ENCODE measurements around the gene SMPX. TPM values are rescaled to one million over a fixed set of nuclear protein-coding genes. Genes with fewer than 3 reads are reported as not detected.

Gene SMPX
- total RNA-seq, 1 donor from 2014 or later = not detected

DNA sequence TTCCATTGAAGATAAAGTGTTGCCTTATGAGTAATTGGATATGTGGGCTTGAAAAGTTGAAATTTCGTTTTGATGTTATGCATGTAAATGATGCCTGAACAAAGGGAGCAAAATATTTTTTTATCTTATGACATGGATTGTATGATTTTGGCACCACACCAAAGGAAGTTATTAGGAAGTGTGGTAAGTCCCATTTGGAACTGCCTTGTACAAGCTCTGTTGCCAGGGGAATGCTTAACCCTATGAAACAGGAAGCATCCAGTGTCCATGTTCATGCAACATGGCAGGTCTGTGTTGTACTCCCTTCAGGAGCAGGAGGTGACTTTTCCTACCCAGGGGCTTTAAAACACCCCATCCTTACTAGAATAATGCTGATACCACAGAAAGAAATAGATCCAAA is 13.2 kb downstream of the SMPX start:
- intact Hi-C loops (cut with micrococcal nuclease) = no loop called here

DNA sequence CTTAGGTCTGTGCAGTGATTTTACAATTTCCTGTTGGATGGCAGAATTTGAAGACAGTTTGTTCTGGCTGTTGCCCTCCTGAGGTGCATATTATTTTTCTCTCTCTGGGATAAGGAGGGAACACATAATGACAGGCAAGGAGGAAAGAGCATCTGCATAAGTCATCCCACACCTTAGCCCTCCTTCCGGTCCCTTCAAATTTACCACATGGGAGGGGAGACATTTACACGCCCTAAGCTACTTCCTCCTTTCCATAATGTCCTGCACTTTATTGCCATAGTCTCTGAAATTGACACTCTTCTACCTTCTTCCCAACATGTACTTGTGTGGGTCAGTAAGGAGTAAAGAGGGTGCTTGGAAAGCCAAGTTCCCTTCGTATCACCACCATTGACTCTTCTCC is 13.9 kb downstream of the SMPX start:
- intact Hi-C loops (cut with micrococcal nuclease) = no loop called here

DNA sequence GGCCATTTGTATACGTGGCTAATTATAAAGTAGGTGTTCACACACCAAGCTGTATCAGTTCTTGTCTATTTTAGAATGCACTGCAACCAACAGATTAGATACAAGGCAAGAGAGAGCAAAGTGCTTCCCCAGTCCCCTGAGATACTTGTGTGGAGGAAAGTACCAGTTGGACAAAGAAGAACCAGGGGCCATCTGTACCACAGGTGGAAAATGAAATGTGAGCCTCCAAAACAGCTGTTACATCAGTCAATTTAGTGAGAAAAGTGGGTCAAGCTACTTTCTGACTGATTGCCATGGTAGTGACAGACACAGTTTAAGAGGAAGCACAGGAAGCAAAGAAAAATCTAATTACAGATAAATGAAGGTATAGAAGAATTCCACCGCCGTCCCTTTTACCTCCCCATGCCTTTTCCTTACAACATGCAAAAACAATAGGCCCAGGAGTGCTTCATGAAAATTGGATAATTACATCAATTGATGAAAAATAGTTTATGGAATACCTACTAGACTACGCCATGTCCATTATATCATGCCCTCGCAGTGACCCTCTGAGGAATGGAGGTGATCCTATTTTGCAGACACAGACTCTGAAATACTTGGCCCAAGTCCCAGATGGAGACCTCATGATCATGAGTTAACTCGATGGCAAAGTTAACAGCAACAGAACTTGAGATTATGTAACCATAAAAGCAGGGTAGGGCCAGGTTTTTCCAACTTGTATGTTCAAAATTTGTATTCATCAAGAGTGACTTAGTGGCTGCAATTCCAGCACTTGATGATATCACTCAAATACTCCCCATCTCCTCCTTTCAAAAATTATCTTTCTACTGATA is 15.8 kb downstream of the SMPX start:
- intact Hi-C loops (cut with micrococcal nuclease) = no loop called here

DNA sequence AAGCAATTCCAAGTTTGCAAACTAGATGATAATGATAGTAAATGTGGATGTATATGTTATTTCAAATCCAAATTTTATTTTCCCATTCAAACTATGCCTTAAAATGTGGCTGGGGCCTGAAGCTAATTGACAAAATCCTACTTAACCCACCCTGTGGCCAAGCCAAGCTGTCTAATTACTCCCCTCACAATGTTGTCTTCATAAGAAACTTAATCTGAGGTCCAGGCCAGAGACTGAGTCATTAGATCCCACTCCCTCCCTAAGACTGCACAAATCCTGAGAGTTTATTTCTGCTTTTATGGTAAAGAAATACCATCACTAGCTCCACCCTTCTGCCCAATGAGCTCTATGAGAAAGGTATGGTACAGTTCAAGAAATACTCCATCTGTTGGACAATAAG is 16.6 kb downstream of the SMPX start:
- intact Hi-C loops (cut with micrococcal nuclease) = no loop called here

DNA sequence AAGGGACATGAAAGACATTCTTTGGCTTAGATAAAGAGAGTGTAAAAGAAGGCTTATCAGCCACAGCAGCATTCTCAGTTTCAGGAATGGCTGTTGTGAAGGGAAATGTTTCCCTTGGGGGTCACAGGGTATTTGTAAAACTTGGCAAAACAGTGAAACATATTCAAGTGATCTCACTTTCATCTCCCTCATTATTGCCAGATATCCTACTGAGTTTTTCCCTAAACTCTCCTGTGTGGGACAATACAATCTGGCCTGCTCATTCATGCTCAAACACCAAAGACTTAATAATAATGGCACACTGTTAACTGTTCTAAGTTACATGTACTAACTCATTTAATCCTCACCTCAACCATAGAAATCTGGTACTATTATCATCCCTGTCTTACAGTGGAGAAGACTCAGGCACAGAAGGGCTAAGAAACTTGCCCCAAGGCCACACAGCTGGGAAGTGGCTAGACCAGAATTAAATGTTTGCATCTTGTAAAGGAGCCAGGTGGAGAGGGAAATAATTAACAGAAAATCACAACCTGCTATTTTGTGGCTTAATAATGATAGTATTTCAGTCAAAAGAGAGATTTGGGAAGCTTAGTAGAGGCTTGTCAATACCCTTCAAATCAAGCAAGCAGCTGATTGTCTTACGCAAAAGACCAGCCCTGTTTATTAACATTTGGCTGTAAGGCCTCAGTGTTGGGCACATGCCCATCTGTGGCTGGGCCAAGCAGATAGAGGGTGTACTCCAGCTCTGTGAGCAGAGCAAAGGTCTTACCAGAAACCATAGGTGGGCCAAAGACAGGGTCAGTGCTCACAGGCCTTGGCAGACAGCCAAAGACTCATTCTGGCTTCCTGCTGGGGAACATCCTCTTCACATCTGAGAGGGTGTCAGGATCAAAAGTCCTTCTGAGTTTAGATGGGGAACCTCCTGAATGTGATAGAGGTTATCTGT is 17.3 kb downstream of the SMPX start:
- intact Hi-C loops (cut with micrococcal nuclease) = no loop called here

DNA sequence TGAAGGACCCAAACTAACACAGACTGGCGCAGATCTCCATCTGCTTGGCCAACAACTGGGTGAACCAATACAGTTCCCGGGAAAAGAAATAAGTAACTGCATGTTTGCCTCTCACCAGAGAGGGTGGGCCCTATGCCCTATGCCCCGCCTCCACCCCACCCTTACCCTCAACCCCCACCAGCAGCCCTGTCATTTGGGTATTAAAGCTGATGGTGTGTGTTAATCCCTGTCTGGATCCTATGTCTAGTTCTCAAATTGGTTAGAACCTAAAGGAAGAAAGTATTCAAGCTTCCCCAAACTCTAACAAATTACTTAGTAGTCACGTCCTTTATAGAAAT is 19.0 kb downstream of the SMPX start:
- intact Hi-C loops (cut with micrococcal nuclease) = no loop called here

DNA sequence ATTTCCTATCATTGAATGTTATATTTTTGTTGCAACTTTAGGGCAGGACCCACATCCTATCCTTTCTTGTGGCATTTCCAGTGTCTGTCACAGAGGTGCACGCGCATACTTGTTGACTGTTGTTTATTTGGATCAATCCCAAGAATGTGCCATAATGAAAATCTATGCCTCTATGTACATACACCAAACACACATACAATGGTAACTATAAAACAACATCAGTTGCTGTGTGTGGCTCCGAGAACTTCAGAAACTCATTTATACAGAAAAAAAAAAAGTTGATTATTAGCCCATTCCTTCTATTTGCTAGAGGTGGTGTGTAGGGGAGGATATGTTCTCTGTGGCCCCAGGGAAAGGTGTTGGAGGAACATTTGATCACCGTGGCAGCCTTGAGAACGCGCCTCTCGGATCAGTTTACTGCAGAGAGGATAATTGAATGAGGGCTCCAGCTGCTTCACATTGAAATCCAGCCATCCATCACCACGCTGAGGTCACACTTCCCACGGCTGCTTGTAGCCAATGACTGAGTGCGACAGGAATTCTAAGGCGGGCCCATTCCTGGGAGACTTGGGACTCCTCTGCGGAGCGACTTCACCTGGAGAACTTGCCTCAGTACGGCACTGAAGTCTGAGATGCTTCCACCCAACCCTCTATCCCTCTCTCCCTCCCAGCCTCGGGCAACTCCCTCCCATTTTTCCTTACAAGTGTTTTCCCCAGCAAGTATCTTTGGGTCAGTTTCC is 19.5 kb downstream of the SMPX start:
- intact Hi-C loops (cut with micrococcal nuclease) = no loop called here

DNA sequence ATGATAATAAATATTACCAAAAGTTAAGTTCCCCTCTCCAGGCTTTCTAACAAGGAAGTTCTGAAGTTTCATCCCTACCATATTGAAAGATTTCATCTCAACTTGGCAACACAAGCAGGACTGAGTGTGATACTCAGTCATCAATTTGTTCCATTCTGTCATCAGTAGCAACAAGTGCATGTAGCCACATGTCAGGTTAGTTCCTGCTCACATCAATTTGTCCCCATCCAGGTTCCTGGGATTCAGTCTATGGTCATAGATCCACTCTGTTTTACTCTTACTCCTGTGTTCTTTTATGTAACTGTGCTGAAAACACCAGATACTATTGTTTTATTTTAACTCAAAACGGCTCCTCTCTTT is 22.2 kb downstream of the SMPX start:
- intact Hi-C loops (cut with micrococcal nuclease) = no loop called here

DNA sequence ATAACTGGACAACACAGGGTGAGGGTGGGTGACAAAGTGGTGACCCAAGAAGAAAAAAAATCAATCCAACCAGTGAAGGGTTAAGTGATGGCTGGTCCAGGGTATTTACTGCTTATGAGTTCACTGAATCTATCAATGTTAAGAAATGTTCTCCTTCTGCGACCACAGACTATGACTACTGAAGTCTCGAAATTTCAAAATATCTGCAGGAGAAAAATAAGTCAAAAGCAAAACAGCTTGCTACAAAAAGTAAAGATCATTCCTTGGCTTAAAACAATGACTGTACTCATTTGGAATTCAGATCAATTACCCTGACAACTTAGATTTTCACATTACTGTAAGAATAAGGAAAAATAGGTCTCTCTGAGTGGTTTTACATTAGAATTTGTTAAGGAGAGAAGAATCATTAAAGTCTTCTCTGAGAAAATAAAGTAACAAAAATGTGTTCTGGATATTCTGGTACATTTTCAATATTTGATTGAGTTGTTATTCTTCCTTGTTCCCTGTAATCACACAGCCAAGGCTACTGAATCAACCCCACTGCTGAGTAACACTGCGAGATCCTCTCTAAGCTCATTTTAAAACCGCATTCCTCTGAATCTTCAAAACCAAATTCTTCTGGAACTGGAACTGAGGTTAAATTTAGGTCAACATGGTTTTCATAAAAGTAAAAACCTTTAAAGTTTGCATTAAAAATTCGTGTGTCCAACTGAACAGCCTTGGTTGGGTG is 22.7 kb downstream of the SMPX start:
- intact Hi-C loops (cut with micrococcal nuclease) = no loop called here

DNA sequence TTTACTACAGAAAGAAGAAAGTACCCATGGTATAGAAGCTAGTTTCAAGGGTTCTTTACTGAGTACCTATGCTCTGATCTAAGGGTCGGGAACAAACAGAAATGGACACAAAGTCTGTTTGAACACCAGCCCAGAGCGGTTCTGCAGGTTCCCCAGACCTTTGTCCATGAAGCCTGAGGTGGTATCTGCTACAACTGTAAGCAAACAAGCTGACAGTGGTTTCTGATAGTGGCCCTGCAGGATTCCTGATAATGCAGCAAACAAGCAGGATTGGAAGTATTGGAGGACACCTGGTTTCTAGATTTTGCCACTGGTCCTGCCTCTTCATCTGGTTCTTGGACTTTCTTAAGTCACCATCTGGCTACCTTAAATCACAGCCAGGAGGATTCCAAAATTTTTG is 23.7 kb downstream of the SMPX start:
- intact Hi-C loops (cut with micrococcal nuclease) = no loop called here

DNA sequence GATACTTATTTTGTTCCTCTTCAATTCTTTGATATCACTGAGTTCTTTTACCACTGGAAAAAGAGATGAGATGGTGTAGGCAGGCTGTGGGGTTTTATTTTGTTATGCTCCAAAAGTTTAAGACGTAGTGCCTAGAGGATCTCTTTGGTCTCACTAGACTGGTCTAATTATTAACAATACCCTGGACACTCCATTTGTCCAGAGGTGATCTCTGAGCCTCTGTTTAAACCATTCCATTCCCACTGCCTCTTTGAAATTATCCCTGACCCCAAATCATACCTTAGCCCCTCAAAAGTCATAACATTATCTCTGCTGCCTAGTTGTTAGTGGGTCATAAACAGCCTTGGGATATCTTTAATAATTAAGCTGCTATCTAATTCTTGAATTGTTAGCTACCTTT is 24.2 kb downstream of the SMPX start:
- intact Hi-C loops (cut with micrococcal nuclease) = no loop called here

DNA sequence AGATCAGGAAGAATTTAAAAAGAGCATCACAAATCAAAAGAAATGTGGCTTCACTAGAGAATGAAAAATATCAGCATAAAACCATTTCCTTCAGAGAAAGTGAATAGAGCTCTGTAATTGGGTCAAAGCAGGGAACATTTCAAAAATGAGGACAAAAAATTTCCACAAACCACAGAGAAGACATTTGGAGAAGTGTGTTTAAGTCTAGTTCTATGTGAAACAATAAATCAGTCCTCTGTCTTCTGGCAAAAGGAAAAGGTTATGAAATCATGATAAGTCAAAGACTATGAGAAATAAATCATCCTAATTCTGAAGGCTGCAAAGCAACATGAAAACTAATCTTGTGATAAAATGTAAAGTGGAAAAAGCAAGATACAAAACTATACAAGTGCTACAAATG is 27.9 kb downstream of the SMPX start:
- intact Hi-C loops (cut with micrococcal nuclease) = no loop called here

DNA sequence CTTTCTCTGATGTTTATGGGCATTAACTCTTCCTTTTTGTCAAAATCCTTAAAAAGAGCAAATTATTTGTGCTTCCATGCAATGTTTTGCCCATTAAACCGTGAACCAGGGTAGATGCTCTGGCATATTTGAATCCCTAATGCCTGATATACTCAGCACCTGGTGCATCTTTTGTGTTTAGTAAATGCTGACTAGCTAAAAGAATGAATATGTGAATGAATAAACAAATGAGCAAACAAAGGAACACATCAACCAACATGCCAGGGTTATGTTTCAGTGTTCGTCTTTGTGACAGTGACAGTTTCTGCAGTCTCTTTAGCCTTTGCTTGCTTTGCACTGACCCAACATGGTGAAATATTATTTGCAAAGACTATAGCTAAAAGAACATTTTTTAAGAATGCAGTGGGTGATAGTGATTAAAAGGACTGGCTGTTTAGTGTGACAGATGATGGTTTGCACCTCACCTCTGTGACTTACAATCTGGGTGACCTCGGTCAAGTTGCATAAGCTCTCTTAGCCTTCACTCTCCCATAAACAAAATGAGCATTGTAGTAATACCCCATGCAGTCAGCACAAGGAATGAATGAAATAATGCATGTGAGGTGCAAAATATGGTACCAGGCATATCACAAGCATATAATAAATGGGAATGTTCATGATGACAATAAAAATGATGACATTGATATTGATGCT is 29.5 kb downstream of the SMPX start:
- intact Hi-C loops (cut with micrococcal nuclease) = loop anchor here (5.0 kb wide), 1 partner anchor 1196 kb away; no protein-coding TSS in a partner anchor

DNA sequence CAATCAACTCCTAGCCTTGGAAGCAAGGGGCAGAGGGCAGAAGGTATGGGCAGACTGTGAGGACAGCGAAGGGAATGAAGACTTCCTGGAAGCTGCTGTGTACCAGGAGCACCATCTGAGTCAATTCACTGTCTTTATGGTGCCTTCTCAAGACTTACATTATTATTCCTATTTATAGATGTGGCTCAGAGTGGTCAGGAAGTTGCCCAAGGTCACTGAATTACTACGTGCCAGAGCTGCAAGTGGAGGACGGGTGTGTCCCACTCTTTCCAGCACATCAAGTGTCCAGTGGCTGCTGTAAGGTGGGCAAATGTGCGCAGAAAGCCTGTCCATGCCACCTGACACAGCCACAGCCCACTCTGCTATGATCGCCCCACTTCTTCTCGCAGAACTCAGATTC is 32.0 kb downstream of the SMPX start:
- intact Hi-C loops (cut with micrococcal nuclease) = loop anchor here (5.0 kb wide), 1 partner anchor 1194 kb away; no protein-coding TSS in a partner anchor

DNA sequence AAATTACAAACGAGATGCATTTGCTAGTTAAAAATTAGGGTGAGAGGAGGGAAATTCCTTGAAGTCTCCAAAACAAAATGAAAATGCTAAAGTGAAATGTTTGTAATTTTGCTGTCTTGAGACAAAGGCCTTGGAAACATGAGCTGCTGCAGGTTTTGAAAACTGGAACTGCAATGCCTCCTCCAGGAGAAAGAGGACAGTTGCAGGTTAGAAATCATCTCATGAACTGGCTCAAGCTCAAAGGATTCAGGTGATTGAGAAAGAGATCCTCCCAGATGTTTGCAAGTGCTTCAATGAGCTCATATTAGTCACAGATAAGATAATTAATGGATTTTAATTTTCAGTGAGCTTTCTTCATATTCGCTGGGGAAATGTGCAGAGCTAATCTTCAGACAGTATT is 32.4 kb downstream of the SMPX start:
- intact Hi-C loops (cut with micrococcal nuclease) = loop anchor here (5.0 kb wide), 1 partner anchor 1193 kb away; no protein-coding TSS in a partner anchor

DNA sequence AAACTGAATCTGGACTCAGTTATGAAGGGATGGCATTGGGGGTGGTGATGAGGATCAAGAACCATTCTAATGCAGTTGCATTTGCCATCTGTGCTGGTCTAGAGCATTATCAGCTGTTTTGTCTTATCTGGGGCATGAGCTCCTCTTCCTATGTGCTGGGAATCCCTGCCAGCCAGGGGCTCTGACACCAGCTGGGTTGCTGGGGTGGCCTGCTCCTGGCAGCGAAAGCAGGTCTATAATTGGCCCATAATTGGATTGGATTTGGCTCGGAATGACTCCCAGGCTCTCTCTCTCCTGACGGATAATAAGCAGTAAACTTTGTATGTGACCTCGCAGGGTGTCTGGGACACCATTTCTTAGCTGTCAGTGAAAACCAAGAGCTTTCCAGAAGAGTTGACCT is 34.1 kb downstream of the SMPX start:
- intact Hi-C loops (cut with micrococcal nuclease) = no loop called here

DNA sequence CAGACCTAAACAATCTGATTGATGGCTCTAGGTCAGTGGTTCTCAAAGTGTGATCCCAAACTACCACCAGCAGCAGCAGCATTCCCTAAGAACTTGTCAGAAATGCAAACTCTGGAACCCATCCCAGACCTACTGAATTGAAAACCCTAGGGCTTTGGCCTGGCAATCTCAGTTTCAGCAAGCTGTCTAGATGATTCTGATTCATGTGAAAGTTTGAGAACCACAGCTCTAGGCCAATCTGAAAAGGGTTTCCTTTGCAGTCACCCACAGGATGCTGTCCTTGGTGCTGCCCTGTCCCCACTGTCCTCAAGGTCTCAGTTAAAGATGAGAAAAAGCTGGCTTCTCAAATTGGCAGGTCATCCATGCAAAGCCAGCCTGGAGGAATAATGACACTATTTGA is 34.8 kb downstream of the SMPX start:
- intact Hi-C loops (cut with micrococcal nuclease) = no loop called here

DNA sequence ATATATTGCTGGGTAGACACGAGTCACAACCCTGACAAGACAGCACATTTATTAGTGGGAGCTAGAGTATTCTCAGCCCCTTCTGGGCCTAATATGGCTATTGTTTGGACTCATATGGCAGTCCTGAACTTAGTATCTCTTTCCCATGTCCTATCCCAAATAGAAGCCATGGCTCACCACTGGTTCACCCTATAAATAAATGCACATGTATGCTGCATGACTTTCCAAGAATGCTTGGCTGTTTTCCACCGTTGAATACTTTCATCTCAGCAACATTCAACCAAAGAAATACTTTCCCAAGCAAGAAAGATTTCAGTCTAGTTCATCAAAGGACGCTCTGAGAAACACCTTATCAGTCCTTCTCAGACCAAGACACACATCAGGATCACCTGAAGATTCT is 36.7 kb downstream of the SMPX start:
- intact Hi-C loops (cut with micrococcal nuclease) = no loop called here

DNA sequence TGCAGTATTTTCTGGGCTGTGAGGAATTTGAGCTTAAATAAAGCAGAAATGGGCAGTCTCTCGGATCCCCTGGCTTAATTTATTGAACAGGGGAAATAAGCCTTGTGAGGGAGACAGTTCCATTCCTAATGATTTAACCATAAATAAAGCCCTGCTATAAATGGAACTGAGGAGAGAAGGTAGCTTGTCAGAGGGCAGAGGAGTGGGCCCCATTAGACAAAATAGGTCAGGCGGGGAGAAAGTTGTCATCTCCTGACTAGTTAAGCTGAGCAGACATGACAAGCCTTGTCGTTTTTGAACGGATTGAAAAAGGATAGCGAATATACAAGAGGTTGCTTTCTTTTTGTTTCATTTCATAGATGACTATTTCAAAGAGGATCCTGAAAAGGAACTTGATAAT is 39.3 kb downstream of the SMPX start:
- intact Hi-C loops (cut with micrococcal nuclease) = no loop called here

DNA sequence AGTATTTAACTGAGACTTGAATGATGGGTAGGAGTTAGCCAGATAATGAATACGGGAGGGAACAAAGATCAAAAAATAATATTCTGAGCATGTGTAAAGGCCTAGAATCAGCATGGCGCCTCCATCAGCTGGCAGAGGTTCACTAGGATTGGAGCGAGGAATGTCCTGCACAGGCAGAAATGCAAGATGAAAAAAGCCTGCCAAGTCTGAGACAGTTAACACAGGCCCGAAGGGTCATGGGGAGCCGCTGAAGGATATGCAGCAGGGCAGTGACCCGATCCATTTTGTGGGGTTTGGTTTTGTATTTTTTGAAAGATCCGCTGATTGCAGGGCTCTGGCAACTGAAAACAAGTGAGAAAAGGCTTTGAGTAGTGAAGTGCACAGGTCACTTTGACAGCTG is 40.1 kb downstream of the SMPX start:
- intact Hi-C loops (cut with micrococcal nuclease) = no loop called here

DNA sequence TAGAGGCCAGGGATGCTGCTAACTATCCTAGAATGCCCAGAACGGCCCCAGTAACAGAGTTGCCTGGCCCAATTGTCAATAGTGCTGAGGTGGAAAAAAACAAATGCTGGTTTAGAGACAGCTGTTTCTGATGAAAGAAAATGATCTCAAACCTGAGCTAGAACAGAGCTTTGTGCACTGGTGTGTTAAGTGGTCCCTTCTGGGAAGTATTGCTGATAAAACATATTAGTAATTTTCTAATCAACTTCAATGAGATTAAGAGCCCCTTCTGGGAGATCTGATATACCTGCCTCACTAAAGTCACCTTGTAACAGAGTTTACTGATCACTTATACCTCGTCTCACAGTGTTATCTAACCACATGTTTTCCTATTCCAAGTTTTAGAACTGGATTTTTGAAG is 42.1 kb downstream of the SMPX start:
- intact Hi-C loops (cut with micrococcal nuclease) = no loop called here
